PC-9 (cell line): ENCODE results near the gene STATH. TPM values are rescaled to one million over a fixed set of nuclear protein-coding genes. Genes with fewer than 3 reads are reported as not detected.

ENCODE experiments used
- BruUV-seq: library from RNA; stranded (reverse); fragments of 400-500 nt; replicated peaks from 2 replicates; lab custom pipeline; 2021; lab: Mats Ljungman, UMichigan
- CTCF ChIA-PET: fragments of 300-600 bp; sonication (Branson Sonifier 250); formaldehyde crosslinking; loops from one replicate; lab custom pipeline; 2022; ENCODE audit warnings: antibody characterized with exemption; lab: Charles Lee
- POLR2A ChIA-PET: fragments of 300-600 bp; sonication (Branson Sonifier 250); formaldehyde crosslinking; loops from one replicate; lab custom pipeline; 2022; ENCODE audit warnings: antibody characterized with exemption; ENCODE audit not compliant: unreplicated experiment; lab: Charles Lee
- DNase-seq, 2 experiments: peaks; one replicate each; pipeline versions ENCODE4 v3.0.0 to v3.0.0-alpha.2; 2015 to 2022; ENCODE audit warnings: mixed read lengths in 1 of 2
- H2AFZ ChIP-seq: fragments of 200-600 bp; sonication (generic); 2 replicates; pipeline ENCODE4 v1.8.1; 2017; ENCODE audit warnings: antibody characterized with exemption
- H3F3A ChIP-seq: fragments of 200-600 bp; sonication (generic); 2 replicates; pipeline ENCODE4 v1.8.1; 2017; ENCODE audit warnings: antibody characterized with exemption, mild to moderate bottlenecking, low read depth; ENCODE audit not compliant: insufficient read depth
- H3K27ac ChIP-seq: fragments of 200-600 bp; sonication (generic); 2 replicates; pipeline ENCODE4 v1.6.1; 2016; ENCODE audit warnings: mixed run types
- H3K27me3 ChIP-seq: fragments of 200-600 bp; sonication (generic); 2 replicates; pipeline ENCODE4 v1.6.1; 2016; ENCODE audit warnings: low read depth, mixed run types; ENCODE audit not compliant: insufficient read depth
- H3K36me3 ChIP-seq: fragments of 200-600 bp; sonication (generic); 2 replicates; pipeline ENCODE4 v1.6.1; 2016; ENCODE audit warnings: low read depth, mixed run types
- H3K4me1 ChIP-seq: fragments of 200-600 bp; sonication (generic); replicated peaks from 2 replicates; pipeline ENCODE4 v1.6.1; 2016; ENCODE audit warnings: mixed run types; ENCODE audit not compliant: insufficient read depth
- H3K4me2 ChIP-seq: fragments of 200-600 bp; sonication (generic); 2 replicates; pipeline ENCODE4 v1.6.1; 2017; ENCODE audit warnings: mixed run types
- H3K4me3 ChIP-seq: fragments of 200-600 bp; sonication (generic); 2 replicates; pipeline ENCODE4 v1.6.1; 2016; ENCODE audit warnings: mixed run types
- H3K79me2 ChIP-seq: fragments of 200-600 bp; sonication (generic); 2 replicates; pipeline ENCODE4 v1.6.1; 2017; ENCODE audit warnings: low read depth, mixed run types
- H3K9me2 ChIP-seq: fragments of 200-600 bp; sonication (generic); 2 replicates; pipeline ENCODE4 v1.8.1; 2017; ENCODE audit warnings: mild to moderate bottlenecking; ENCODE audit not compliant: insufficient read depth
- H3K9me3 ChIP-seq: fragments of 200-600 bp; sonication (generic); 2 replicates; pipeline ENCODE4 v1.8.1; 2016; ENCODE audit warnings: low read depth; ENCODE audit not compliant: insufficient read depth
- H4K20me1 ChIP-seq: fragments of 200-600 bp; sonication (generic); 2 replicates; pipeline ENCODE4 v1.8.1; 2017; ENCODE audit not compliant: insufficient read depth
- CTCF ChIP-seq: fragments of 200-600 bp; sonication (generic); conservative IDR thresholded peaks from 2 replicates; pipeline ENCODE4 v1.6.1; 2017; ENCODE audit warnings: mixed run types, antibody characterized with exemption, mild to moderate bottlenecking, moderate library complexity
- EZH2 ChIP-seq: fragments of 200-600 bp; sonication (generic); IDR thresholded peaks from 2 replicates; pipeline ENCODE4 v1.8.0; 2017; ENCODE audit warnings: antibody characterized with exemption, low read depth
- intact Hi-C: fragments of 100-400 bp; cut with micrococcal nuclease; formaldehyde crosslinking; loops from one replicate; pipeline ENCODE4 v1.10.0; 2022; ENCODE audit not compliant: unreplicated experiment
- total RNA-seq: library from RNA; stranded (reverse); gene quantifications from 2 replicates; pipeline ENCODE4 v1.2.3, GENCODE V29; 2021

The STATH gene
- total RNA-seq, 1 experiment from 2014 or later = not detected

GRCh38 chr4:69991016-69991415 is 4.8 kb upstream of the STATH start:
- no peaks in the 10 kb centered on the region for H3K9me3 ChIP-seq
- H4K20me1 ChIP-seq = no peaks in the 10 kb centered on the region
- H3K27me3 ChIP-seq = no peaks in the 10 kb centered on the region
- ChIA-PET POLR2A (no interaction called here), CTCF (no interaction called here)
- no peak overlapping the region for H2AFZ ChIP-seq
- H3K9me2 ChIP-seq = no peaks in the 10 kb centered on the region
- no peaks in the 10 kb centered on the region for H3K79me2 ChIP-seq
- H3K36me3 ChIP-seq = no peaks in the 10 kb centered on the region
- no peaks in the 10 kb centered on the region for H3K4me1 ChIP-seq
- intact Hi-C loops = no loop called here
- H3F3A ChIP-seq = no peaks in the 10 kb centered on the region
- no peak overlapping the region for H3K4me3 ChIP-seq
- no peak overlapping the region for H3K4me2 ChIP-seq
- DNase-seq = no peak
- TF ChIP-seq EZH2 = no peak
- no peak for TF ChIP-seq CTCF
- H3K27ac ChIP-seq = no peak overlapping the region
- BruUV-seq = no TSS peak

GRCh38 chr4:69994782-69995181 is 984 bp upstream of the STATH start:
- Histone ChIP-seq H3K27me3 (no peaks in the 10 kb centered on the region), H3K4me1 (no peaks in the 10 kb centered on the region), H4K20me1 (no peaks in the 10 kb centered on the region), H3K9me3 (no peaks in the 10 kb centered on the region), H3K9me2 (no peaks in the 10 kb centered on the region), H3K4me2 (no peak overlapping the region), H2AFZ (no peak overlapping the region), H3K27ac (no peak overlapping the region), H3K4me3 (no peak overlapping the region), H3F3A (no peaks in the 10 kb centered on the region), H3K79me2 (no peaks in the 10 kb centered on the region), H3K36me3 (no peaks in the 10 kb centered on the region)
- intact Hi-C loops = no loop called here
- CTCF ChIA-PET = no interaction called here
- POLR2A ChIA-PET = no interaction called here
- BruUV-seq = no TSS peak
- TF ChIP-seq CTCF = no peak
- TF ChIP-seq EZH2 = no peak
- DNase-seq = no peak

- intact Hi-C loops = no loop called here
- H3F3A ChIP-seq = no peaks in the 10 kb centered on the region
- H3K79me2 ChIP-seq = no peaks in the 10 kb centered on the region
- TF ChIP-seq EZH2 = no peak
- TF ChIP-seq CTCF = no peak
- POLR2A ChIA-PET = no interaction called here
- no peak overlapping the region for H3K4me3 ChIP-seq
- no peak overlapping the region for H3K27ac ChIP-seq
- H3K4me1 ChIP-seq = no peaks in the 10 kb centered on the region
- no peak for DNase-seq
- no peaks in the 10 kb centered on the region for H3K9me2 ChIP-seq
- H3K9me3 ChIP-seq = no peaks in the 10 kb centered on the region
- no peak overlapping the region for H3K4me2 ChIP-seq
- no TSS peak for BruUV-seq
- CTCF ChIA-PET = no interaction called here
- no peaks in the 10 kb centered on the region for H4K20me1 ChIP-seq
- no peak overlapping the region for H2AFZ ChIP-seq
- H3K36me3 ChIP-seq = no peaks in the 10 kb centered on the region
- no peaks in the 10 kb centered on the region for H3K27me3 ChIP-seq
These were observed 3.7 kb downstream of the STATH start for GRCh38 chr4:69999420-69999819.
